WERI-Rb-1 (cell line): Measurements from ENCODE around the gene SPATC1L.
"Not testable (repeated sequence)": the region's sequence is repeated elsewhere in the genome, so short reads cannot be mapped to it uniquely, and the experiment has no call there.

ENCODE experiments used
- DNase-seq: peaks from one replicate; pipeline ENCODE4 v3.0.0-alpha.2; 2020
- H3K27ac ChIP-seq: fragments of 250-450 bp; sonication (Bioruptor Pico); 2 replicates; pipeline ENCODE4 v1.5.1; 2020; ENCODE audit warnings: mild to moderate bottlenecking, moderate library complexity
- H3K27me3 ChIP-seq: fragments of 250-450 bp; sonication (Bioruptor Pico); 2 replicates; pipeline ENCODE4 v1.5.1; 2021; ENCODE audit warnings: mild to moderate bottlenecking, low read depth, moderate library complexity; ENCODE audit not compliant: insufficient read depth, severe bottlenecking
- H3K36me3 ChIP-seq: fragments of 250-450 bp; sonication (Bioruptor Pico); 2 replicates; pipeline ENCODE4 v1.5.1; 2020; ENCODE audit warnings: mild to moderate bottlenecking, moderate library complexity
- H3K4me3 ChIP-seq: 2 replicates; pipeline ENCODE4 v1.5.1; 2011; ENCODE audit warnings: low read depth, mild to moderate bottlenecking, control low read depth, low read length
- H3K9me3 ChIP-seq: fragments of 250-450 bp; sonication (Bioruptor Pico); 2 replicates; pipeline ENCODE4 v1.5.1; 2021; ENCODE audit warnings: mild to moderate bottlenecking, moderate library complexity; ENCODE audit not compliant: severe bottlenecking
- TF ChIP-seq, protein P1 (sequence below): IDR thresholded peaks from 2 replicates; pipeline ENCODE4 v1.5.1; 2011; ENCODE audit warnings: low read depth, mild to moderate bottlenecking, control low read depth, inconsistent platforms, low read length

SPATC1L gene

DNA sequence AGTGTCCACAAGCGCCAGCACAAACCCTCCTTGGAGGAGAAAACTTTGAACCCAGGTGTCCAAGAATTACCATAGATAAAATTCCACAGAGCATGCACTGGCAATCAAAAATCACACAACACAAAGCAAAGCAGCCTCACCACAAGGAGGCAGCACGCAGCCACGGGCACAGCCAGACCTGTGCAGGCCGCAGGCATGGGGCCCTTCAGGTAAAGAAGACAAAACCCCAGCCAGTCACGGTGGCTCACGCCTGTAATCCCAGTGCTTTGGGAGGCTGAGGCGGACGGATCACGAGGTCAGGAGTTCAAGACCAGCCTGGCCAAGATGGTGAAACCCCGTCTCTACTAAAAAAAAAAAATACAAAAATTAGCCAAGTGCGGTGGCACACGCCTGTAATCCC lies 36.8 kb downstream of the SPATC1L start:
- not testable (repeated sequence) for H3K4me3 ChIP-seq

DNA sequence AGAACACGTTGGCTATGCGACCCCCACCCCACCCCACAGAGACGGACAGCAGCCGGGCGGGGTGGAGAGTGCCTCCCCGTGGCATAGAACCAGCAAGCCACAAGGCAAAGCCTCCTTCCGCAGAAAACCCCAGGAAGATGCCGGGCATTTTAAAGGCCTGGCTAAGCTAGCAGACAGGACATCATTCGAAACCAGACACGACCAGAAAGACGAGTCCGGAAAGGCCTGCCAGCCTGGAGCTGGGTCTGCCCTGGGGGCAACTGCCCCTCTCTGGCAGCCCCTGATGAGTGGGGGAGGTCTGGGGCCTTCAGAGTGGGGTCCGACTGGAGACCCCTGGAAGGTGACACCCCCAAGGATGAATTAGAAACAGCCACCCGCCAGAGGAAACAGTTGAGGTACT lies 37.4 kb downstream of the SPATC1L start:
- no peaks in the 10 kb centered on the region for H3K36me3 ChIP-seq
- H3K27me3 ChIP-seq: no peaks in the 10 kb centered on the region
- no peaks in the 10 kb centered on the region for H3K9me3 ChIP-seq
- no peak overlapping the region for H3K4me3 ChIP-seq
- no peak for DNase-seq
- TF ChIP-seq, protein P1, sequence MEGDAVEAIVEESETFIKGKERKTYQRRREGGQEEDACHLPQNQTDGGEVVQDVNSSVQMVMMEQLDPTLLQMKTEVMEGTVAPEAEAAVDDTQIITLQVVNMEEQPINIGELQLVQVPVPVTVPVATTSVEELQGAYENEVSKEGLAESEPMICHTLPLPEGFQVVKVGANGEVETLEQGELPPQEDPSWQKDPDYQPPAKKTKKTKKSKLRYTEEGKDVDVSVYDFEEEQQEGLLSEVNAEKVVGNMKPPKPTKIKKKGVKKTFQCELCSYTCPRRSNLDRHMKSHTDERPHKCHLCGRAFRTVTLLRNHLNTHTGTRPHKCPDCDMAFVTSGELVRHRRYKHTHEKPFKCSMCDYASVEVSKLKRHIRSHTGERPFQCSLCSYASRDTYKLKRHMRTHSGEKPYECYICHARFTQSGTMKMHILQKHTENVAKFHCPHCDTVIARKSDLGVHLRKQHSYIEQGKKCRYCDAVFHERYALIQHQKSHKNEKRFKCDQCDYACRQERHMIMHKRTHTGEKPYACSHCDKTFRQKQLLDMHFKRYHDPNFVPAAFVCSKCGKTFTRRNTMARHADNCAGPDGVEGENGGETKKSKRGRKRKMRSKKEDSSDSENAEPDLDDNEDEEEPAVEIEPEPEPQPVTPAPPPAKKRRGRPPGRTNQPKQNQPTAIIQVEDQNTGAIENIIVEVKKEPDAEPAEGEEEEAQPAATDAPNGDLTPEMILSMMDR: no peak
- no peak overlapping the region for H3K27ac ChIP-seq

More for the DNA sequence above, 36.8 kb downstream of the SPATC1L start:
- H3K27ac ChIP-seq, H3K27me3 ChIP-seq, H3K9me3 ChIP-seq, H3K36me3 ChIP-seq: not testable (repeated sequence)
- peak; percentile 86 for DNase-seq
- TF ChIP-seq, protein P1: peak; percentile 93

DNA sequence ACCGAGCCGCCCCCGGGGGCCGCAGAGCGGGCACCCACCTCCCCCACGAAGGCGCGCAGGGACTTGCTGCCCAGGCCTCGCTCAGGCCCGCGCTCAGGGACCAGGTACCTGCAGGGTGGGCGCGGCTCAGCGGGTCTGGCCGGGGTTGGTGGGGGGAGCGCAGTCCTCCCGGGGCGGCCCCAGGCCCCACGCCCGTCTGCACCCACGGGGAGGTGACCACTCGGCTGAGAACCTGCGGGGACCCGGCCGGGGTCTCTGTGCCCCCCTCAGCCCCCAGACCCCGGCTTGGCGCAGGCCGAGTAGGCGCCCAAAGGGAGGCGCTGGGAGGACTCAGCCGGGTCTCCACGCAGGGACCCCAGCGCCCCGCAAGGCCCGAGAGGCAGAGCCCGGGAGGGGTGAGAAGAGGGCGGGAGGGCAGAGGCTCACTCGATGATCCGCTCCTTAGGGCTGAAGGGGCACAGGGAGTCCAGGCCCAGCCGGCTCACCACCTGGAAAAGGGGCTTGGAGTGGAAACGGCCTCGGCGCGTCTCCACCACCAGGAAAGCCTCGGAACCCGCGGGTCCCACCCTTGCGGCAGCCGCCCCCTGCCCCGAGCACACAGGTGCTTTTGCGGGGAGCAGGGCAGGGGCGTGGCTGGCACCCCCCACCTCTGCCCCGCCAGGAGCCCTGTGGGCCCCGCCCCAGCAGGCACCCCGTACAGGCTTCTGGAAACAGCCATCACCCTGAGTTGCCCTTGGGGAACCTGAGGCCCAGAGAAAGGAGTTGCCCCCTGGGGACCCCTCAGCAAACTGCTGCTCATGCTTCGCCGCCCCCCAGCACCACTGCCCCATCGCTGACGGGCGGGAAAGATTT lies 38.2 kb downstream of the SPATC1L start:
- TF ChIP-seq, protein P1: no peak
- DNase-seq: no peak
- Histone ChIP-seq H3K9me3 (no peaks in the 10 kb centered on the region), H3K4me3 (no peak overlapping the region), H3K36me3 (no peaks in the 10 kb centered on the region), H3K27me3 (no peaks in the 10 kb centered on the region), H3K27ac (no peak overlapping the region)

DNA sequence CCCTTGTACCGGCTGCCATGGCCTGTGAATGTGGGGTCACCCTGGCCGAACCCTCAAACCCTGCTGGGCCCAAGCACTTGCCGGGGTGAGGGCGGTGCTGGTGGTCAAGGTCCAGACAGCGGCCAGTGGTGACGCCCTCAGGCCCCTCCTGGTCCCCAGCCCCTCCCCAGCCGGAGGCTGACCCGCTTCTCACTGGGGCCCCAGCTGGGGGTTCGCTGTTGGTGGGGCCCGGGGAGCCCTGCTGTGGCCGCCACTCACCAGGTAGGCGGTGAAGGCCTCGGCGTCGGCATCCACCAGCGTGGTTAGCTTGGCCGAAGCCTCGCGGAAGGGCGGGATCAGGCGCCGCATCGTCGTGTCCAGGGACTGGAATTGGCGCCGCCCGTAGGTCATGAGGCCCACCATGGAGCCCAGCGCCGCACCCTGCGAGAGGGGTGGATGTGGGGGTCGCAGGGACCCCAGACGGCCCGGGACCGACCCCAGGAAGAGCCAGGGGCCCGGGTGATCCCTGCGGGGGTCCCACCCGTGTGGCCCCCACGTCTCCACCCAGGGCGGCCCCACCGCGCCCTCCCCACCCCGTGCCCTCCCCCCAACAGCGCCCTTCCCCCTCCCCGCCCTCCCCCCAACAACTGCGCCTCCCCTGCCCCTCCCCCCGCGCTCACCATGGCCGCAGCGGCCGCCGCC lies 39.0 kb downstream of the SPATC1L start:
- Histone ChIP-seq H3K27me3 (no peaks in the 10 kb centered on the region), H3K4me3 (no peak overlapping the region), H3K9me3 (no peaks in the 10 kb centered on the region), H3K27ac (peak overlapping the region; percentile 59), H3K36me3 (no peaks in the 10 kb centered on the region)
- no peak for DNase-seq
- TF ChIP-seq, protein P1: no peak

DNA sequence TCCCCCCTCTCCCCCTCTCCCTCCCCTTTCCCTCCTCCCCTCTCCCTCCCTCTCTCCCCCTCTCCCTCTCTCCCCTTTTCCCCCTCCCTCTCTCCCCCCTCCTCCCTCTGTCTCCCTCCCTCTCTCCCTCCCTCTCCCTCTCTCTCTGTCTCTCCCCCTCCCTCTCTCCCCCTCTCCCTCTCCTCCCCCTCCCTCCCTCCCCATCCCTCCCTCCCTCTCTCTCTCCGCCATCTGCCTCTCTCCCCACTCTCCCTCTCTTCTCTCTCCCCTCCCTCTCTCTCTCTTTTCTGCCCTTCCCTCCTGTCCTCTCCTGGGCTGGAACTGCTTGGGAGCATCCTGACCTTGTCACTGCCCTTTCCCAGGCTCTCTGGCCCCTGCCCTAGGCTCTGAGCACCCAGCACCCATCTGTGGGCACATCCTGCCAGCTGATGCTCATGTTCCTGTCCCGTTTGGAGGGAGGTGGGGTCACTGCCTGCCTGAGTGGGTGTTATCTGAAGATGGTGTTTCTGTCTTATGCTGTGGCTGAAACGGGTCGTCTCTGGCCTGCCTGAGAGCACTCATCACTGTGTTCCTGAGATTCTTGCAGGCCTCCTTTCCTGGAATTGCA lies 39.7 kb downstream of the SPATC1L start:
- Histone ChIP-seq H3K4me3 (no peak overlapping the region), H3K36me3 (no peaks in the 10 kb centered on the region), H3K27me3 (no peaks in the 10 kb centered on the region), H3K9me3 (no peaks in the 10 kb centered on the region), H3K27ac (peak overlapping the region; percentile 59)
- DNase-seq: no peak
- TF ChIP-seq, protein P1: no peak
